CD4-positive, alpha-beta memory T cell (primary cell): ENCODE results near the gene PLCG1. TPM values are rescaled to one million over a fixed set of nuclear protein-coding genes. Genes with fewer than 3 reads are reported as not detected.

Experiments
- CTCF ChIA-PET: fragments of 350-600 bp; sonication (Branson Sonifier 250); formaldehyde crosslinking; loops from one replicate; lab custom pipeline; 2021; ENCODE audit warnings: inconsistent platforms; ENCODE audit not compliant: partially characterized antibody; lab: Charles Lee
- POLR2A ChIA-PET: fragments of 350-600 bp; sonication (Branson Sonifier 250); formaldehyde crosslinking; loops from one replicate; lab custom pipeline; 2021; ENCODE audit not compliant: partially characterized antibody; lab: Charles Lee
- DNase-seq, 5 donors: peaks; one replicate each; pipeline versions ENCODE4 v3.0.0 to v3.0.0-alpha.2; 2020 to 2022; ENCODE audit warnings: mixed read lengths in 1 of 5
- H3K27ac ChIP-seq: one replicate; pipeline ENCODE4 v1.7.0; 2013; ENCODE audit warnings: low read depth, low read length
- H3K27me3 ChIP-seq: 2 replicates; pipeline ENCODE4 v1.7.0; 2013; ENCODE audit warnings: mild to moderate bottlenecking, low read length, moderate library complexity; ENCODE audit not compliant: insufficient read depth
- H3K36me3 ChIP-seq: 2 replicates; pipeline ENCODE4 v1.7.0; 2013; ENCODE audit warnings: mild to moderate bottlenecking, low read length, moderate library complexity; ENCODE audit not compliant: insufficient read depth
- H3K4me1 ChIP-seq: 2 replicates; pipeline ENCODE4 v1.7.0; 2013; ENCODE audit warnings: mild to moderate bottlenecking, low read length, moderate library complexity; ENCODE audit not compliant: insufficient read depth
- H3K4me3 ChIP-seq, 2 donors: one replicate each; pipeline ENCODE4 v1.7.0; 2013; ENCODE audit warnings: low read length in 2 of 2, mild to moderate bottlenecking in 1 of 2
- H3K9me3 ChIP-seq, 2 donors: one replicate each; pipeline ENCODE4 v1.7.0; 2013; ENCODE audit warnings: low read length in 2 of 2, control low read depth in 1 of 2; ENCODE audit not compliant: control insufficient read depth in 1 of 2
- H3K27ac Mint-ChIP-seq, 7 donors: one replicate each; pipeline ENCODE4 v1.8.0; 2020 to 2021; ENCODE audit warnings: mixed read lengths in 7 of 7, mild to moderate bottlenecking in 6 of 7, inconsistent platforms in 3 of 7, moderate library complexity in 3 of 7
- H3K27me3 Mint-ChIP-seq, 2 donors: one replicate each; pipeline ENCODE4 v1.8.0; 2020 to 2021; ENCODE audit warnings: mixed read lengths in 2 of 2
- H3K36me3 Mint-ChIP-seq, 2 donors: one replicate each; pipeline ENCODE4 v1.8.0; 2020 to 2021; ENCODE audit warnings: mixed read lengths in 2 of 2, inconsistent platforms in 1 of 2, mild to moderate bottlenecking in 1 of 2
- H3K4me1 Mint-ChIP-seq, 4 donors: one replicate each; pipeline ENCODE4 v1.8.0; 2020 to 2021; ENCODE audit warnings: mixed read lengths in 4 of 4, mild to moderate bottlenecking in 1 of 4
- H3K4me3 Mint-ChIP-seq, 8 donors: one replicate each; pipeline ENCODE4 v1.8.0; 2020 to 2021; ENCODE audit warnings: mixed read lengths in 8 of 8, mild to moderate bottlenecking in 7 of 8, moderate library complexity in 6 of 8, inconsistent platforms in 3 of 8
- H3K9me3 Mint-ChIP-seq, 8 donors: one replicate each; pipeline ENCODE4 v1.8.0; 2020 to 2021; ENCODE audit warnings: mixed read lengths in 8 of 8, mild to moderate bottlenecking in 5 of 8, inconsistent platforms in 3 of 8, moderate library complexity in 1 of 8
- intact Hi-C: fragments of 100-400 bp; cut with micrococcal nuclease; formaldehyde crosslinking; loops from one replicate; pipeline ENCODE4 v1.15.1; 2023
- polyA plus RNA-seq, 2 donors: library from polyadenylated mRNA; unstranded; fragments of 300-500 nt; fragmentation: Illumina TruSeq; gene quantifications; one replicate each; pipeline ENCODE4 v1.2.3, GENCODE V29; 2021
- total RNA-seq, 2 experiments: library from RNA; stranded (reverse); gene quantifications; one replicate each; pipeline ENCODE4 v1.2.3, GENCODE V29; 2021

Gene PLCG1
- total and polyA plus RNA-seq, 4 experiments from 2014 or later: 22.8 to 320 (median 194) TPM

GRCh38 chr20:41158082-41158625, 20.8 kb downstream of the PLCG1 start:
- H3K36me3 Mint-ChIP-seq: peaks cover 24 to 46% of the 10 kb centered on the region in 2 donors
- peaks cover 0 to 3% of the 10 kb centered on the region in 2 donors for H3K27me3 Mint-ChIP-seq
- H3K4me3 ChIP-seq: peak overlapping the region; percentile 5 to 44

GRCh38 chr20:41159547-41159946, 22.2 kb downstream of the PLCG1 start:
- Mint-ChIP-seq H3K27me3 (peaks cover 0 to 3% of the 10 kb centered on the region in 2 donors), H3K4me3 (peak overlapping the region; percentile 29 to 93 (median 74)), H3K36me3 (peaks cover 37 to 55% of the 10 kb centered on the region in 2 donors), H3K9me3 (peaks cover 0 to 8% (median 0%) of the 10 kb centered on the region in 8 donors), H3K4me1 (peaks cover 77 to 96% (median 87%) of the 10 kb centered on the region in 4 donors), H3K27ac (peak overlapping the region; percentile 93 to 99 (median 98))
- H3K9me3 ChIP-seq: no peaks in the 10 kb centered on the region
- peak in 1 of 5 donors; percentile 13 for DNase-seq
- H3K27me3 ChIP-seq: no peaks in the 10 kb centered on the region
- ChIA-PET POLR2A (interaction anchor here (6.3 to 16.6 kb wide), 2 partner anchors 10 to 19 kb away, joined by 70 to 753 read pairs; partner anchors contain the start of gene PLCG1), CTCF (interaction anchor here (1.3 to 7.8 kb wide), 7 partner anchors 10 to 168 kb away, joined by 3 to 178 read pairs (median 9); partner anchors contain the start of gene PLCG1)
- no peak overlapping the region for H3K4me3 ChIP-seq
- H3K36me3 ChIP-seq: peaks cover 41% of the 10 kb centered on the region
- peak overlapping the region; percentile 73 for H3K27ac ChIP-seq
- intact Hi-C loops: loop anchor here (5.0 kb wide), 2 partner anchors 132 to 158 kb away; partner anchors contain the start of genes TOP1 and ZHX3
- H3K4me1 ChIP-seq: peaks cover 87% of the 10 kb centered on the region

More at GRCh38 chr20:41158082-41158625, 20.8 kb downstream of the PLCG1 start:
- Histone ChIP-seq H3K9me3 (no peaks in the 10 kb centered on the region), H3K4me1 (peaks cover 100% of the 10 kb centered on the region), H3K27me3 (no peaks in the 10 kb centered on the region), H3K27ac (peak overlapping the region; percentile 73), H3K36me3 (peaks cover 27% of the 10 kb centered on the region)
- peak overlapping the region; percentile 93 to 99 (median 98) for H3K27ac Mint-ChIP-seq
- DNase-seq: peak in 1 of 5 donors; percentile 46
- peaks cover 0 to 8% (median 0%) of the 10 kb centered on the region in 8 donors for H3K9me3 Mint-ChIP-seq
- H3K4me3 Mint-ChIP-seq: peak overlapping the region; percentile 76 to 93 (median 82)
- ChIA-PET POLR2A (interaction anchor here (0.9 to 16.6 kb wide), 8 partner anchors 9 to 159 kb away, joined by 3 to 753 read pairs (median 4); partner anchors contain the start of genes PLCG1 and ZHX3), CTCF (interaction anchor here (1.4 to 7.8 kb wide), 10 partner anchors 9 to 181 kb away, joined by 4 to 178 read pairs (median 10); partner anchors contain the start of gene PLCG1)
- peaks cover 79 to 99% (median 90%) of the 10 kb centered on the region in 4 donors for H3K4me1 Mint-ChIP-seq
- intact Hi-C loops: loop anchor here (5.0 kb wide), 2 partner anchors 131 to 159 kb away; partner anchors contain the start of genes TOP1 and ZHX3

GRCh38 chr20:41160686-41161085, 23.3 kb downstream of the PLCG1 start:
- peak overlapping the region; percentile 73 for H3K27ac ChIP-seq
- peaks cover 67 to 93% (median 76%) of the 10 kb centered on the region in 4 donors for H3K4me1 Mint-ChIP-seq
- H3K9me3 Mint-ChIP-seq: peaks cover 0 to 8% (median 0%) of the 10 kb centered on the region in 8 donors
- H3K9me3 ChIP-seq: no peaks in the 10 kb centered on the region
- peak overlapping the region; percentile 93 to 99 (median 98) for H3K27ac Mint-ChIP-seq
- peaks cover 0 to 3% of the 10 kb centered on the region in 2 donors for H3K27me3 Mint-ChIP-seq
- intact Hi-C loops: no loop called here
- no peak overlapping the region for H3K4me3 ChIP-seq
- H3K4me1 ChIP-seq: peaks cover 76% of the 10 kb centered on the region
- peaks cover 52% of the 10 kb centered on the region for H3K36me3 ChIP-seq
- H3K27me3 ChIP-seq: no peaks in the 10 kb centered on the region
- POLR2A ChIA-PET: interaction anchor here (6.3 to 16.6 kb wide), 2 partner anchors 9 to 20 kb away, joined by 70 to 753 read pairs; partner anchors contain the start of gene PLCG1
- peak overlapping the region in 6 of 8 donors; percentile 4 to 68 (median 58) for H3K4me3 Mint-ChIP-seq
- peaks cover 45 to 63% of the 10 kb centered on the region in 2 donors for H3K36me3 Mint-ChIP-seq
- CTCF ChIA-PET: interaction anchor here (1.5 to 7.8 kb wide), 3 partner anchors 12 to 73 kb away, joined by 4 to 178 read pairs (median 51); partner anchors contain the start of gene PLCG1
- DNase-seq: no peak

GRCh38 chr20:41161886-41162285, 24.5 kb downstream of the PLCG1 start:
- Histone ChIP-seq H3K36me3 (peaks cover 64% of the 10 kb centered on the region), H3K4me3 (no peak overlapping the region), H3K27ac (peak overlapping the region; percentile 73), H3K4me1 (peaks cover 64% of the 10 kb centered on the region), H3K9me3 (no peaks in the 10 kb centered on the region), H3K27me3 (no peaks in the 10 kb centered on the region)
- peak overlapping the region in 7 of 8 donors; percentile 26 to 86 (median 51) for H3K4me3 Mint-ChIP-seq
- POLR2A ChIA-PET: interaction anchor here (0.6 to 16.6 kb wide), 3 partner anchors 21 to 31 kb away, joined by 3 to 753 read pairs (median 3); partner anchors contain the start of gene PLCG1
- intact Hi-C loops: no loop called here
- peak overlapping the region; percentile 87 to 99 (median 89) for H3K27ac Mint-ChIP-seq
- CTCF ChIA-PET: interaction anchor here (7.8 kb wide), 1 partner anchor 24 kb away, joined by 178 read pairs; the partner anchor contains the start of gene PLCG1
- peaks cover 55 to 92% (median 70%) of the 10 kb centered on the region in 4 donors for H3K4me1 Mint-ChIP-seq
- peaks cover 0 to 2% of the 10 kb centered on the region in 2 donors for H3K27me3 Mint-ChIP-seq
- peaks cover 50 to 70% of the 10 kb centered on the region in 2 donors for H3K36me3 Mint-ChIP-seq
- peaks cover 0 to 4% (median 0%) of the 10 kb centered on the region in 8 donors for H3K9me3 Mint-ChIP-seq
- peak in 2 of 5 donors; percentile 41 to 43 for DNase-seq

- Mint-ChIP-seq H3K36me3 (peaks cover 55 to 71% of the 10 kb centered on the region in 2 donors), H3K27me3 (no peaks in the 10 kb centered on the region), H3K27ac (peak overlapping the region; percentile 48 to 99 (median 88)), H3K4me3 (peak overlapping the region in 3 of 8 donors; percentile 48 to 54 (median 51)), H3K4me1 (peaks cover 50 to 92% (median 68%) of the 10 kb centered on the region in 4 donors), H3K9me3 (peaks cover 0 to 2% (median 0%) of the 10 kb centered on the region in 8 donors)
- ChIA-PET CTCF (interaction anchor here (1.6 to 4.2 kb wide), 2 partner anchors 10 to 27 kb away, joined by 11 to 19 read pairs; no protein-coding TSS in a partner anchor), POLR2A (interaction anchor here (0.7 to 0.8 kb wide), 2 partner anchors 25 to 27 kb away, joined by 3 read pairs; partner anchors contain the start of gene PLCG1)
- intact Hi-C loops: no loop called here
- peak overlapping the region; percentile 73 for H3K27ac ChIP-seq
- no peaks in the 10 kb centered on the region for H3K9me3 ChIP-seq
- H3K4me1 ChIP-seq: peaks cover 64% of the 10 kb centered on the region
- no peaks in the 10 kb centered on the region for H3K27me3 ChIP-seq
- peaks cover 69% of the 10 kb centered on the region for H3K36me3 ChIP-seq
- H3K4me3 ChIP-seq: no peak overlapping the region
- DNase-seq: no peak
These were observed 25.1 kb downstream of the PLCG1 start for GRCh38 chr20:41162396-41162795.

- intact Hi-C loops: no loop called here
- Histone ChIP-seq H3K27ac (peak overlapping the region; percentile 10), H3K36me3 (peaks cover 82% of the 10 kb centered on the region), H3K9me3 (no peaks in the 10 kb centered on the region), H3K4me3 (no peak overlapping the region), H3K4me1 (peaks cover 55% of the 10 kb centered on the region), H3K27me3 (no peaks in the 10 kb centered on the region)
- ChIA-PET POLR2A (no interaction called here), CTCF (interaction anchor here (1.6 to 4.2 kb wide), 2 partner anchors 9 to 29 kb away, joined by 11 to 19 read pairs; no protein-coding TSS in a partner anchor)
- Mint-ChIP-seq H3K36me3 (peaks cover 56 to 82% of the 10 kb centered on the region in 2 donors), H3K27me3 (no peaks in the 10 kb centered on the region), H3K9me3 (no peaks in the 10 kb centered on the region), H3K27ac (peak overlapping the region; percentile 11 to 98 (median 70)), H3K4me3 (peak overlapping the region in 1 of 8 donors; percentile 21), H3K4me1 (peaks cover 37 to 78% (median 54%) of the 10 kb centered on the region in 4 donors)
- DNase-seq: no peak
These were observed 26.5 kb downstream of the PLCG1 start for GRCh38 chr20:41163821-41164220.
